Adrenal gland (tissue), 19 donors: ENCODE results near the gene ECI1. TPM values are rescaled to one million over a fixed set of nuclear protein-coding genes. Genes with fewer than 3 reads are reported as not detected.
A peak's percentile ranks its signal among the peaks of the same experiment; 100 is the strongest.

Experiments
- DNase-seq, 7 donors: peaks; one replicate each; pipeline ENCODE4 v3.0.0-alpha.2; 2019 to 2020
- H3K27ac ChIP-seq, 5 donors: fragments of 200-600 bp; sonication (generic) in 4 of 5; 1 replicate in 3 of 5; 2 replicates in 2 of 5; pipeline versions ENCODE4 v1.5.1 to v1.8.0; 2016 to 2020; ENCODE audit warnings: mild to moderate bottlenecking in 1 of 5
- H3K27me3 ChIP-seq: fragments of 200-600 bp; 2 replicates; pipeline ENCODE4 v1.8.0; 2021
- H3K36me3 ChIP-seq, 2 donors: fragments of 200-600 bp; replicated peaks in 1 of 2; 1 replicate in 1 of 2; 2 replicates in 1 of 2; pipeline versions ENCODE4 v1.5.1 to v1.8.0; 2018 to 2022
- H3K4me1 ChIP-seq, 2 donors: fragments of 200-600 bp; replicated peaks in 1 of 2; 1 replicate in 1 of 2; 2 replicates in 1 of 2; pipeline versions ENCODE4 v1.5.1 to v1.8.0; 2018 to 2021
- H3K4me3 ChIP-seq, 4 donors: fragments of 200-600 bp; sonication (generic) in 3 of 4; one replicate each; pipeline ENCODE4 v1.5.1; 2016 to 2018
- H3K9me3 ChIP-seq, 3 donors: fragments of 200-600 bp; sonication (generic) in 1 of 3; replicated peaks in 1 of 3; 1 replicate in 2 of 3; 2 replicates in 1 of 3; pipeline versions ENCODE4 v1.5.1 to v1.8.0; 2016 to 2021
- CTCF ChIP-seq, 6 experiments: fragments of 450-650 bp in 4 of 6; fragments of 200-600 bp in 2 of 6; sonication (generic) in 1 of 6; IDR thresholded peaks; 1 replicate in 5 of 6; 2 replicates in 1 of 6; pipeline versions ENCODE4 v1.5.1 to v1.8.0; 2016 to 2021; ENCODE audit warnings: antibody characterized with exemption in 6 of 6, mild to moderate bottlenecking in 2 of 6, moderate library complexity in 1 of 6
- POLR2A ChIP-seq, 2 donors: fragments of 450-650 bp; IDR thresholded peaks; one replicate each; pipeline ENCODE4 v1.6.1; 2017; ENCODE audit warnings: antibody characterized with exemption in 2 of 2, mild to moderate bottlenecking in 2 of 2, moderate library complexity in 1 of 2
- WGBS, 4 donors: extraction: QIAGEN DNeasy Blood & Tissue Kit in 2 of 4; methylation state at CpG; one replicate each; pipeline versions ENCODE4 v1.1.5 to v1.1.7; 2013 to 2017; 5-methylcytosine and 5-hydroxymethylcytosine counted together
- intact Hi-C, 2 donors: fragments of 100-400 bp; cut with DNase I; formaldehyde crosslinking; loops; one replicate each; pipeline versions ENCODE4 v1.14.1 to v1.15.0; 2022 to 2023
- long read RNA-seq, 10 donors: library from polyadenylated mRNA in 3 of 10; unstranded in 2 of 10; stranded (forward) in 1 of 10; transcript quantifications; one replicate each; pipeline ENCODE4 v2.0.0 and lab custom pipeline, GENCODE V29; 2021 to 2026
- polyA plus RNA-seq, 3 donors: library from polyadenylated mRNA; stranded (reverse); fragments of 200-250 nt in 2 of 3; fragments of 350-450 nt in 1 of 3; fragmentation: Illumina TruSeq in 1 of 3; extraction: RNeasy Lipid Tissue Mini Kit (QIAGEN cat#74804) in 1 of 3; gene quantifications; one replicate each; pipeline ENCODE4 v1.2.3, GENCODE V29; 2013 to 2014
- total RNA-seq, 9 donors: library from RNA; depleted of rRNA in 4 of 9; stranded (reverse); fragments of >200 nt in 4 of 9; fragments of 120-200 nt in 1 of 9; fragmentation: NEBNext Ultra II Directional in 1 of 9; extraction: Animal tissue kit (Norgen Biotek cat#: 25700) in 1 of 9; gene quantifications; one replicate each; pipeline versions ENCODE4 v1.1.0 to v1.2.4, GENCODE V29; 2013 to 2023
- donor health status: healthy with polysubstance abuse.
- donor health status: Bipolar disorder and iron deficiency.
- donor health status: DM: yes; HTN: yes; CAD: no.
- donor health status: DM: no; HTN: no; CAD: no.
- donor health status: DM: no; HTN: no; CAD: no.
- donor health status: DM: yes; HTN: yes; CAD: no.

The ECI1 gene, protein sequence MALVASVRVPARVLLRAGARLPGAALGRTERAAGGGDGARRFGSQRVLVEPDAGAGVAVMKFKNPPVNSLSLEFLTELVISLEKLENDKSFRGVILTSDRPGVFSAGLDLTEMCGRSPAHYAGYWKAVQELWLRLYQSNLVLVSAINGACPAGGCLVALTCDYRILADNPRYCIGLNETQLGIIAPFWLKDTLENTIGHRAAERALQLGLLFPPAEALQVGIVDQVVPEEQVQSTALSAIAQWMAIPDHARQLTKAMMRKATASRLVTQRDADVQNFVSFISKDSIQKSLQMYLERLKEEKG
- total RNA-seq (10 to 100 TPM; 34.7 to 80.2 (median 57.8) TPM), polyA plus RNA-seq (100 to 1,000 TPM in 1 of 3 donors, 10 to 100 TPM in 1, 1 to 10 TPM in 1; 5.8 to 172 (median 99.0) TPM)
- long read RNA-seq, donor 1, transcript ECI1-201 (7 exons, 1,541 nt) = major isoform, 17 of 22 reads
- long read RNA-seq, donor 1, partial matches to known transcripts = 0 of 22 reads
- long read RNA-seq, donor 1, other reads (novel, unspliced or antisense) = 0 of 22 reads
- long read RNA-seq, donor 2, transcript ECI1-206 (6 exons, 961 nt) = minor isoform, 6 of 29 reads
- long read RNA-seq, donor 2, transcript ECI1-201 (7 exons, 1,541 nt) = major isoform, 22 of 29 reads
- long read RNA-seq, donor 2, partial matches to known transcripts = 0 of 29 reads
- long read RNA-seq, donor 2, other reads (novel, unspliced or antisense) = 0 of 29 reads
- long read RNA-seq, donor 3, transcript ECI1-201 (7 exons, 1,541 nt) = major isoform, 10 of 16 reads
- long read RNA-seq, donor 3, partial matches to known transcripts = 0 of 16 reads
- long read RNA-seq, donor 3, other reads (novel, unspliced or antisense) = 0 of 16 reads
- long read RNA-seq, donor 4, partial matches to known transcripts = 1 of 4 reads
- long read RNA-seq, donor 4, other reads (novel, unspliced or antisense) = 1 of 4 reads
- long read RNA-seq, donor 5, transcript ECI1-201 (7 exons, 1,541 nt) = major isoform, 92 of 115 reads
- long read RNA-seq, donor 5, transcript ECI1-206 (6 exons, 961 nt) = minor isoform, 12 of 115 reads
- long read RNA-seq, donor 5, partial matches to known transcripts = 7 of 115 reads
- long read RNA-seq, donor 5, other reads (novel, unspliced or antisense) = 2 of 115 reads
- long read RNA-seq, donor 6, partial matches to known transcripts = 3 of 8 reads
- long read RNA-seq, donor 6, other reads (novel, unspliced or antisense) = 2 of 8 reads
- long read RNA-seq, donor 7, transcript ECI1-201 (7 exons, 1,541 nt) = major isoform, 8 of 10 reads
- long read RNA-seq, donor 7, partial matches to known transcripts = 0 of 10 reads
- long read RNA-seq, donor 7, other reads (novel, unspliced or antisense) = 0 of 10 reads
- long read RNA-seq, donor 8, transcript ECI1-201 (7 exons, 1,541 nt) = major isoform, 29 of 33 reads
- long read RNA-seq, donor 8, partial matches to known transcripts = 0 of 33 reads
- long read RNA-seq, donor 8, other reads (novel, unspliced or antisense) = 0 of 33 reads
- long read RNA-seq, donor 9, transcript ECI1-201 (7 exons, 1,541 nt) = major isoform, 19 of 24 reads
- long read RNA-seq, donor 9, partial matches to known transcripts = 0 of 24 reads
- long read RNA-seq, donor 9, other reads (novel, unspliced or antisense) = 0 of 24 reads
- long read RNA-seq, donor 10, transcript ECI1-201 (7 exons, 1,541 nt) = major isoform, 9 of 11 reads
- long read RNA-seq, donor 10, partial matches to known transcripts = 0 of 11 reads
- long read RNA-seq, donor 10, other reads (novel, unspliced or antisense) = 0 of 11 reads

DNA sequence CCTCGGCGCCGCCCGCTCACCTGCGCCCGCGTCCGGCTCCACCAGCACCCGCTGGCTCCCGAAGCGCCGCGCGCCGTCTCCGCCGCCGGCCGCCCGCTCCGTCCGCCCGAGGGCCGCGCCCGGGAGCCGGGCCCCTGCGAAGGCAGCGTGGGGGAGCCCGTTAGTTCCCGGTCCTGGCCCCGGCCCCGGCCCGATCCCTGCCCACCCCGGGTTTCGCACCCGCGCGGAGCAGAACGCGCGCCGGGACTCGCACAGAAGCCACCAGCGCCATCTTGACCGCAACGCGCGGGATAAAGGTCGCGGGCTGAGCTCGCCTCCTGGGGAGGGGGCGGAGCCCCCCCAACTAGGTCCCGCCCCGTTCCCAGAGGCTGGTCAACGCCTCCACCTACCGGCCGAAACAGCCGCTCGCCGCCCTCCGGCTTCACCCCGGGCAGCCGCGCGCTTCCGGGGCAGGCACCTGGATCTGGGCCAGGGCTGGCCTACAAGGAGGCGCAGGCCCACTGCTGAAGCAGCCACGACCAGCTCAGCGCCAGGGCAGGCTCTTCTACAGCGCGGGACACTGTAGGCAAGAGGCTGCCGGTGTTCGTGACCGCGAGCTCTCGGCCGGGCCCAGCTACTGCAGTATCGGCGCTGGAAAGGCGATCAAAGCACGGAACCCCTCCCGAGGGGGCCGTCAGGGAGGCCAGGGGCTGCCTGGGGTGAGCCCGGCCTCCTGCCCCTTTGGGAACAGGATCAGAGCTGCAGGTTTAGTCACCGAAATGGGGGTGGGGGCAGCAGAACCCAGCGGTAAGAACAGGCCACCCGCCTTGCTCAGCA is at the start of gene ECI1:
Gene ECI1, minus strand, starts transcription at position 292 of the 816 bp plus-strand sequence. Its CDS starts 21 bp downstream, at position 271.
- 1 to 8% (median 1%) methylated on average over 4 to 88 of the region's 88 CpGs for WGBS, 4 donors
- DNase-seq = peak; percentile 97 to 98 (median 98)
- TF ChIP-seq POLR2A (IDR thresholded peaks at IDR 0.05) = peak; percentile 59 to 92
- TF ChIP-seq CTCF (IDR thresholded peaks at IDR 0.05) = peak; percentile 66 to 94 (median 72)
- Histone ChIP-seq H3K4me3 (peak within 1 kb of the TSS in 2 of 4 donors; percentile 14 to 91), H3K36me3 (peaks cover 0 to 41% of the 10 kb centered on the region in 2 donors), H3K27ac (peak within 1 kb of the TSS; percentile 57 to 98 (median 88)), H3K9me3 (no peaks in the 10 kb centered on the region), H3K27me3 (no peaks in the 10 kb centered on the region), H3K4me1 (peaks cover 19 to 23% of the 10 kb centered on the region in 2 donors)
- intact Hi-C loops = loop anchor here in 1 of 2 donors (10.0 kb wide), 1 partner anchor 87 kb away; no protein-coding TSS in a partner anchor

DNA sequence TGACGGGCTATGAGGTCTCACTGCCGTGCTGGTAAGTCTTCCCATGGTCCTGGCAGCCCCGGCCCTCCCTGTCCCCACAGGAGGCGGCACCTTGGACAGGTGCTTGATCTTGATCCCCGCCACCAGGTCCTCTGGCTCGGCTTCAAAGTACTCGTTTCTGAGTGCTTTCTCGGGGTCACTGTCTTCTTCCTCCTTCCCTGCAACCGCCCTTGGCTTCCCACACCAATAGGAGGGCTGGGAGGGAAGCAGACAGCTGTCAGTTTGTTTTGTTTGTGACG is 48.5 kb upstream of the ECI1 start:
- Histone ChIP-seq H3K4me3 (no peak overlapping the region), H3K27me3 (no peaks in the 10 kb centered on the region), H3K4me1 (peaks cover 0 to 5% of the 10 kb centered on the region in 2 donors), H3K9me3 (no peaks in the 10 kb centered on the region), H3K36me3 (no peaks in the 10 kb centered on the region), H3K27ac (no peak overlapping the region)
- TF ChIP-seq CTCF (IDR thresholded peaks at IDR 0.05) (no peak), POLR2A (IDR thresholded peaks at IDR 0.05) (no peak)
- no peak for DNase-seq
- intact Hi-C loops = loop anchor here in 1 of 2 donors (10.0 kb wide), 1 partner anchor 195 kb away; no protein-coding TSS in a partner anchor
- 74 to 83% (median 80%) methylated on average over 7 to 10 of the region's 10 CpGs for WGBS, 4 donors

- intact Hi-C loops = loop anchor here in 1 of 2 donors (10.0 kb wide), 1 partner anchor 195 kb away; no protein-coding TSS in a partner anchor
- no peaks in the 10 kb centered on the region for H3K27me3 ChIP-seq
- no peak overlapping the region for H3K27ac ChIP-seq
- no peak overlapping the region for H3K4me3 ChIP-seq
- WGBS, 4 donors = 82 to 91% (median 89%) methylated on average over 20 to 31 of the region's 31 CpGs
- H3K36me3 ChIP-seq = no peaks in the 10 kb centered on the region
- H3K4me1 ChIP-seq = peaks cover 0 to 5% of the 10 kb centered on the region in 2 donors
- DNase-seq = no peak
- TF ChIP-seq POLR2A (IDR thresholded peaks at IDR 0.05) = no peak
- TF ChIP-seq CTCF (IDR thresholded peaks at IDR 0.05) = no peak
- H3K9me3 ChIP-seq = no peaks in the 10 kb centered on the region
Observed at GRCh38 chr16:2299121-2299914, 47.9 kb upstream of the ECI1 start.
